Suppressor macrophage (primary cell): ENCODE data around the gene ZSWIM6.

Source experiments
- DNase-seq, 4 experiments: peaks; one replicate each; pipeline ENCODE4 v3.0.0-alpha.2; 2020 to 2022

Gene ZSWIM6

GRCh38 chr5:61489574-61489973 lies 157.5 kb downstream of the ZSWIM6 start:
- no peak for DNase-seq

- no peak for DNase-seq
These were observed 159.8 kb downstream of the ZSWIM6 start for GRCh38 chr5:61491861-61492260.

GRCh38 chr5:61493973-61494372 lies 161.9 kb downstream of the ZSWIM6 start:
- no peak for DNase-seq

- DNase-seq = no peak
These were observed 164.4 kb downstream of the ZSWIM6 start for GRCh38 chr5:61496446-61496845.

GRCh38 chr5:61496860-61497259 lies 164.8 kb downstream of the ZSWIM6 start:
- DNase-seq = no peak

- DNase-seq = no peak
These were observed 166.1 kb downstream of the ZSWIM6 start for GRCh38 chr5:61498121-61498520.

- DNase-seq = no peak
These were observed 169.9 kb downstream of the ZSWIM6 start for GRCh38 chr5:61501971-61502370.

GRCh38 chr5:61504143-61504770 lies 172.2 kb downstream of the ZSWIM6 start:
- no peak for DNase-seq

GRCh38 chr5:61505281-61505680 lies 173.2 kb downstream of the ZSWIM6 start:
- no peak for DNase-seq

GRCh38 chr5:61507232-61507631 lies 175.2 kb downstream of the ZSWIM6 start:
- DNase-seq = no peak

- DNase-seq = no peak
These were observed 184.9 kb downstream of the ZSWIM6 start for GRCh38 chr5:61516946-61517345.

- no peak for DNase-seq
These were observed 187.7 kb downstream of the ZSWIM6 start for GRCh38 chr5:61519728-61520277.

- no peak for DNase-seq
These were observed 191.0 kb downstream of the ZSWIM6 start for GRCh38 chr5:61523073-61523472.

- no peak for DNase-seq
These were observed 191.9 kb downstream of the ZSWIM6 start for GRCh38 chr5:61523997-61524396.

GRCh38 chr5:61525512-61526206 lies 193.6 kb downstream of the ZSWIM6 start:
- no peak for DNase-seq

GRCh38 chr5:61526207-61526519 lies 194.1 kb downstream of the ZSWIM6 start:
- no peak for DNase-seq

- no peak for DNase-seq
These were observed 200.9 kb downstream of the ZSWIM6 start for GRCh38 chr5:61532983-61533382.

GRCh38 chr5:61534481-61535267 lies 202.6 kb downstream of the ZSWIM6 start:
- no peak for DNase-seq

- DNase-seq = no peak
These were observed 203.8 kb downstream of the ZSWIM6 start for GRCh38 chr5:61535828-61536227.

- no peak for DNase-seq
These were observed 204.9 kb downstream of the ZSWIM6 start for GRCh38 chr5:61536922-61537321.

GRCh38 chr5:61538722-61539501 lies 206.9 kb downstream of the ZSWIM6 start:
- no peak for DNase-seq

GRCh38 chr5:61549530-61549929 lies 217.5 kb downstream of the ZSWIM6 start:
- no peak for DNase-seq
